Mesodermal cell (in vitro differentiated cells): ENCODE measurements around the gene WIF1.

Experiments
- H3K27ac ChIP-seq: 2 replicates; pipeline ENCODE4 v1.7.0; 2013; ENCODE audit warnings: mild to moderate bottlenecking, low read depth, low read length, moderate library complexity; ENCODE audit not compliant: severe bottlenecking
- H3K36me3 ChIP-seq: 2 replicates; pipeline ENCODE4 v1.7.1; 2013; ENCODE audit warnings: mild to moderate bottlenecking, low read length, moderate library complexity; ENCODE audit not compliant: control insufficient read depth, insufficient read depth
- H3K4me1 ChIP-seq: one replicate; pipeline ENCODE4 v1.7.1; 2013; ENCODE audit warnings: mild to moderate bottlenecking, low read length; ENCODE audit not compliant: insufficient read depth, control insufficient read depth, poor library complexity, severe bottlenecking
- H3K4me3 ChIP-seq: 2 replicates; pipeline ENCODE4 v1.7.0; 2013; ENCODE audit warnings: low read length, control low read depth, mild to moderate bottlenecking; ENCODE audit not compliant: insufficient read depth, poor library complexity, severe bottlenecking; ENCODE audit errors: extremely low read depth
- H3K9me3 ChIP-seq: 2 replicates; pipeline ENCODE4 v1.7.1; 2013; ENCODE audit warnings: mild to moderate bottlenecking, low read length, moderate library complexity; ENCODE audit not compliant: control insufficient read depth
- WGBS, 2 experiments: methylation state at CpG; one replicate each; pipeline ENCODE4 v1.1.5; 2013; ENCODE audit warnings: missing lambda C conversion rate in 2 of 2; ENCODE audit not compliant: insufficient coverage in 2 of 2; 5-methylcytosine and 5-hydroxymethylcytosine counted together

WIF1 gene

DNA sequence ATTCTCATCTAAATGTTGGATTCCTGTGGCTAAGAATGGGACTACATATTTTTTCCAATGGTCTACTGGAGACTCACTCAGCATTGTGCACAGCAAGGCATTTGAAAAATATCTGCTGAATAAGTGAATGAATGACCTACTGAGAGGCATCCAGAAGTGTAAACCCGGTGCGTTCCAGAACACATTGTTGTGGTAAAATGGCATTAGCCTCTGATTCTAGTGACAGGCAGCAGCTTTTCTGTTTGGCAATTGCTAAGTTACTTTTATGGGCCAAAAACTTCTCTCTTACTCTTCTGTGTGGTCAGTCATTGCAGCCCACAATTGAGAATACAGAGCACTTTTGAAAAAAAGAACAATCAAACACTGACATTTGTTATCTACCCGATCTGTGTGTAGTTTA lies 36.5 kb downstream of the WIF1 start:
- Histone ChIP-seq H3K27ac (no peak overlapping the region), H3K36me3 (no peaks in the 10 kb centered on the region), H3K4me3 (no peak overlapping the region), H3K9me3 (no peaks in the 10 kb centered on the region), H3K4me1 (no peaks in the 10 kb centered on the region)
- 54 to 88% methylated on average over 2 of the region's 3 CpGs for WGBS, 2 experiments

DNA sequence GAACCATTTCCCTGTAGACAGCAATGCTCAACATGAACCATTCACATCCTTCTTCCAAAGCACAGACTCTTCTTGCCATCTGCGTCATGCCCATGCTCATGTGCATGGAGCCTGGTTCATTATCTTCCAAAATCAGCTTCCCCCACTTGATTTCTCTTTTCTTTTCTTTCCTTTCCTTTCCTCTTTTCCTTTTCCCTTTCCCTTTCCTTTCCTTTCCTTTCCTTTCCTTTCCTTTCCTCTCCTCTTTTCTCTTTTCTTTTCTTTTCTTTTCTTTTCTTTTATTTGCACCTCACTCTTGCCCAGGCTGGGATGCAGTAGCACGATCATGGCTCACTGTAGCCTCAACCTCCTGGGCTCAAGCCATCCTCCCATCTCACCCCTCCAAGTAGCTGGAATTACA lies 37.5 kb downstream of the WIF1 start:
- H3K27ac ChIP-seq, result no peak overlapping the region
- no peaks in the 10 kb centered on the region for H3K9me3 ChIP-seq
- 83 to 100% methylated on average over 2 of the region's 2 CpGs for WGBS, 2 experiments

GRCh38 chr12:65082406-65082805 lies 38.7 kb downstream of the WIF1 start:
- H3K36me3 ChIP-seq, result no peaks in the 10 kb centered on the region
- H3K4me3 ChIP-seq, result no peak overlapping the region
- no peaks in the 10 kb centered on the region for H3K4me1 ChIP-seq
- no peaks in the 10 kb centered on the region for H3K9me3 ChIP-seq
- H3K27ac ChIP-seq, result no peak overlapping the region

More for the DNA sequence above, 37.5 kb downstream of the WIF1 start:
- H3K36me3 ChIP-seq, result no peaks in the 10 kb centered on the region
- H3K4me3 ChIP-seq, result no peak overlapping the region
- no peaks in the 10 kb centered on the region for H3K4me1 ChIP-seq

GRCh38 chr12:65081496-65081895 lies 39.6 kb downstream of the WIF1 start:
- whole genome bisulfite sequencing, 2 experiments, result no CpG with 5 or more reads among the region's 1 CpG

DNA sequence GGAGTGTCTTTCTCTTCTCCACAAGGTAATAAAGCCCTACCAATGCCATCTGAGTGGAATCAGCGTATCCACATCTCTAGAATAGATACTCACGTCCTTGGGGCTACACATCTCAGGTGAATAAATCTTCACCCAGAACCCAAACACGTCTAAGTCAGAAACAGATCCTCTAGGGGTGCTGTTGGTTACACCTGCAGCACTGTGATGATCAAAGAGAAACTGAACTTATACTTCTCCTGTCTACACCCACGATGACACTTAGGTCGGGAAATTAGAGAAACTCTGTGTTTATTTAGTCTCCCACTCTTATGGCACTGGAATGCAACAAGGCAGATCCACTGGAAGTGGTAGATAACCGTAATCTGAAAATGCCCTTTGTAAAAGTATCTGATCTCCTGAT lies 46.2 kb downstream of the WIF1 start:
- Histone ChIP-seq H3K4me3 (no peak overlapping the region), H3K36me3 (no peaks in the 10 kb centered on the region), H3K4me1 (no peaks in the 10 kb centered on the region), H3K9me3 (no peaks in the 10 kb centered on the region), H3K27ac (no peak overlapping the region)
- WGBS, 2 experiments, result 78 to 82% methylated on average over 4 to 5 of the region's 6 CpGs

More at GRCh38 chr12:65081496-65081895, 39.6 kb downstream of the WIF1 start:
- no peak overlapping the region for H3K27ac ChIP-seq
- no peaks in the 10 kb centered on the region for H3K4me1 ChIP-seq
- H3K4me3 ChIP-seq, result no peak overlapping the region
- no peaks in the 10 kb centered on the region for H3K9me3 ChIP-seq
- H3K36me3 ChIP-seq, result no peaks in the 10 kb centered on the region

DNA sequence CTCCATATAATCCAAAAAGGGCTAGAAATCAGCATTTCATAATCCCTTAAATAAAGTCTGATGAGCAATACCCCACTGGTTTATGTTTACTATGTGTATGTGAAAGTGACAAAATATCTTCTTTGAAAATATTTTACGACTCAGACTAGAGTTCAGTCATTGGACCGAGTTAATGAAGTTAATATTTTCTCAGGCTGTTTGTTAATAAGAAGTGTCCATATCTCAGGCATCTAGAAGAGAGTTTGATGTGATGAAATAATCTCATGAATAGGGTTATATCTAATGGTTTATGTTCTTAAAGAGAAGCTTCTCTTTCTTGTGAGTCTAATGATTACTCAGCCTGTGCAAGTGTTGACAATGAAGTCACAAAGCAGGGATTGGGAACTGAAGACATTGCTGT lies 51.8 kb downstream of the WIF1 start:
- no peaks in the 10 kb centered on the region for H3K36me3 ChIP-seq
- H3K4me3 ChIP-seq, result no peak overlapping the region
- no peaks in the 10 kb centered on the region for H3K9me3 ChIP-seq
- 100% methylated on average over 1 to 2 of the region's 2 CpGs for WGBS, 2 experiments
- no peak overlapping the region for H3K27ac ChIP-seq
- H3K4me1 ChIP-seq, result no peaks in the 10 kb centered on the region

GRCh38 chr12:65067383-65067782 lies 53.7 kb downstream of the WIF1 start:
- no peaks in the 10 kb centered on the region for H3K9me3 ChIP-seq
- no peak overlapping the region for H3K27ac ChIP-seq
- no peaks in the 10 kb centered on the region for H3K4me1 ChIP-seq
- no peaks in the 10 kb centered on the region for H3K36me3 ChIP-seq
- H3K4me3 ChIP-seq, result no peak overlapping the region
- 92 to 96% methylated on average over 8 of the region's 8 CpGs for WGBS, 2 experiments

DNA sequence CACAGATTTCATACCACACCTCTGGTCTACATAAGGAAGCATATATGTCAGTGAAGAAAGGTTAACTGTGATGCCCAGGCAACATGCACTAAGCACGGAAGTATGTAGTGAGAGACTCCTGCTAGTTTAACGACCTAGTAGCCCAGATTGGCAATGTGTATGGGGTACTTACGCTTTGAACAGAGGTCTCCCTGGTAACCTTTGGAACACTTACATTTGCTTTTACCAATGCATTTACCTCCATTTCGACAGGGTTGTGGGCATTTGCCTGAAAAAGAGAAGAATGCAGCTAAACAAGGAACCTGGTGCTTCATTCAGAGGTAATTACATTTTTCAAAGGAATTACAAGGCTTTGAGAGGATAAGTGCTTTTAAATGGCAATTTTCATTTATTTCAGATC lies 65.2 kb downstream of the WIF1 start:
- no peak overlapping the region for H3K27ac ChIP-seq
- WGBS, 2 experiments, result 50% methylated on average over 4 of the region's 4 CpGs; no CpG with 5 or more reads in 1 of the 2 experiments

DNA sequence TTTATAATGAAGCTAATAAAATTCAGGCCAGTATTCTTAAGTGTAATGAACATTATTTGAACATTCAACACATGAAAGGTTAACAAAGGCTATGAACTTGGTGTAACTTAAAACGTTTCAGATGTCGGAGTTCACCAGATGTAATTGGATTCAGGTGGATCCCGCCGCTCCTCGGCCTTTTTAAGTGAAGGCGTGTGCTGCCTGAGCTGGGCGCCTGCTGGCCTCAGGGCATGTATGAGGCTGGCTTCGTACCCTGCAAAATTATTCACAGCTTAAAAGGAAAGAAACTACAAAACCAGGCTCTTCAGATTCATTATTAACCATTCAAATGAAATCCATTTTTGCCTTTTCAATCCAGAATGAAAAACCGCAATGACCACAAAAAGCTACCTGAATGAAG lies 69.9 kb downstream of the WIF1 start:
- WGBS, 2 experiments, result 88 to 100% methylated on average over 3 to 8 of the region's 9 CpGs
- H3K4me1 ChIP-seq, result no peaks in the 10 kb centered on the region
- no peak overlapping the region for H3K4me3 ChIP-seq
- no peak overlapping the region for H3K27ac ChIP-seq
- H3K9me3 ChIP-seq, result no peaks in the 10 kb centered on the region
- no peaks in the 10 kb centered on the region for H3K36me3 ChIP-seq

More for the DNA sequence above, 65.2 kb downstream of the WIF1 start:
- H3K36me3 ChIP-seq, result no peaks in the 10 kb centered on the region
- H3K4me1 ChIP-seq, result no peaks in the 10 kb centered on the region
- H3K9me3 ChIP-seq, result no peaks in the 10 kb centered on the region
- H3K4me3 ChIP-seq, result no peak overlapping the region

DNA sequence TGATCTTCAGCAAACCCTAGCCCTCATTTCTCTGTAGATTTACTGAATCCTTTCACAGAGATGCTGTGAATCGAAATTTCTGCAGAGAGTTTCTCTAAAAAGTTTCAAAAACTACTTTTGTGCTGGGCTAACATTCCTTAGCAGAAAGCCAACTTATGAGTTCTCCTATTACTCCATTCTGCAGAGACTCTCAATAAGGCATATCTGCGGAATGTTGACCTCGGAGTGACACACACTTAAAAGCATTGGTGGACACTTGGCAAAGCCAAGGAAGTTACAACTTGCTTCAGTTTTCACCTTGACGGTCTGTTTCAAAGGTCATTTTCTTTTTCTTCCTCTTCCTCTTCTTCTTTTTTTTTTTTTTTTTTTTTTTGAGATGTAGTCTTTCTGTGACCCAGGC lies 75.8 kb downstream of the WIF1 start:
- no peak overlapping the region for H3K27ac ChIP-seq
- 87 to 93% methylated on average over 3 of the region's 4 CpGs for WGBS, 2 experiments
- H3K4me1 ChIP-seq, result no peaks in the 10 kb centered on the region
- H3K9me3 ChIP-seq, result no peaks in the 10 kb centered on the region
- H3K36me3 ChIP-seq, result no peaks in the 10 kb centered on the region
- H3K4me3 ChIP-seq, result no peak overlapping the region

GRCh38 chr12:65039301-65039700 lies 81.8 kb downstream of the WIF1 start:
- H3K27ac ChIP-seq, result no peak overlapping the region
- H3K4me1 ChIP-seq, result no peaks in the 10 kb centered on the region
- no peaks in the 10 kb centered on the region for H3K9me3 ChIP-seq
- no peak overlapping the region for H3K4me3 ChIP-seq
- no peaks in the 10 kb centered on the region for H3K36me3 ChIP-seq
- 80 to 100% methylated on average over 1 of the region's 2 CpGs for WGBS, 2 experiments

GRCh38 chr12:65025136-65025535 lies 96.0 kb downstream of the WIF1 start:
- Histone ChIP-seq H3K27ac (no peak overlapping the region), H3K36me3 (no peaks in the 10 kb centered on the region), H3K4me1 (no peaks in the 10 kb centered on the region), H3K4me3 (no peak overlapping the region), H3K9me3 (no peaks in the 10 kb centered on the region)
- WGBS, 2 experiments, result no CpG with 5 or more reads among the region's 2 CpGs
